ENCODE data around the gene AP3B1. TPM values are rescaled to one million over a fixed set of nuclear protein-coding genes. Genes with fewer than 3 reads are reported as not detected.

The AP3B1 gene
- total RNA-seq, result 49.3 TPM
- 53.2 TPM for polyA plus RNA-seq (ENCODE audit: insufficient read depth, low read depth, low replicate concordance)
- long read RNA-seq, donor 1, partial matches to known transcripts, result 0 of 5 reads
- long read RNA-seq, donor 1, other reads (novel, unspliced or antisense), result 0 of 5 reads
- long read RNA-seq, donor 2, partial matches to known transcripts, result 0 of 1 reads
- long read RNA-seq, donor 2, other reads (novel, unspliced or antisense), result 0 of 1 reads
- long read RNA-seq, donor 3, full-length matches to known transcripts, result 3 of 21 reads
- long read RNA-seq, donor 3, partial matches to known transcripts, result 18 of 21 reads
- long read RNA-seq, donor 3, other reads (novel, unspliced or antisense), result 0 of 21 reads
- long read RNA-seq, donor 4, full-length matches to known transcripts, result 3 of 3 reads
- long read RNA-seq, donor 4, partial matches to known transcripts, result 0 of 3 reads
- long read RNA-seq, donor 4, other reads (novel, unspliced or antisense), result 0 of 3 reads
- long read RNA-seq, donor 5, full-length matches to known transcripts, result 1 of 1 reads
- long read RNA-seq, donor 5, partial matches to known transcripts, result 0 of 1 reads
- long read RNA-seq, donor 5, other reads (novel, unspliced or antisense), result 0 of 1 reads
- long read RNA-seq, donor 6, full-length matches to known transcripts, result 5 of 5 reads
- long read RNA-seq, donor 6, partial matches to known transcripts, result 0 of 5 reads
- long read RNA-seq, donor 6, other reads (novel, unspliced or antisense), result 0 of 5 reads
- long read RNA-seq, donor 7, full-length matches to known transcripts, result 5 of 32 reads
- long read RNA-seq, donor 7, partial matches to known transcripts, result 27 of 32 reads
- long read RNA-seq, donor 7, other reads (novel, unspliced or antisense), result 0 of 32 reads
- long read RNA-seq, donor 8, full-length matches to known transcripts, result 7 of 12 reads
- long read RNA-seq, donor 8, partial matches to known transcripts, result 5 of 12 reads
- long read RNA-seq, donor 8, other reads (novel, unspliced or antisense), result 0 of 12 reads
- long read RNA-seq, donor 9, result 0 reads
- long read RNA-seq, donor 10, partial matches to known transcripts, result 6 of 10 reads
- long read RNA-seq, donor 10, other reads (novel, unspliced or antisense), result 0 of 10 reads

- peak within 1 kb of the TSS; percentile 74 to 81 for H3K27ac ChIP-seq (ENCODE audit: low read depth in 2 of 2, low read length in 2 of 2)
- no peak for TF ChIP-seq CTCF (IDR thresholded peaks at IDR 0.05; ENCODE audit: borderline replicate concordance, extremely low read depth, insufficient read depth)
- intact Hi-C loops (cut with DNase I), result no loop called here
- DNase-seq (peak; percentile 99 to 100 (median 99)), FAIRE-seq (peak; percentile 29)
- no peaks in the 10 kb centered on the region for H3K9me3 ChIP-seq (ENCODE audit: control insufficient read depth in 2 of 3, insufficient read depth in 1 of 3, low read length in 3 of 3)
- H3K9ac ChIP-seq (ENCODE audit: low read length in 3 of 3), result peak within 1 kb of the TSS; percentile 81 to 96 (median 92)
- H3K4me1 ChIP-seq (ENCODE audit: control insufficient read depth in 2 of 3, insufficient read depth in 2 of 3, low read depth in 1 of 3, low read length in 3 of 3), result peaks cover 0 to 5% (median 0%) of the 10 kb centered on the region in 3 donors
- no peaks in the 10 kb centered on the region for H3K27me3 ChIP-seq (ENCODE audit: control insufficient read depth, insufficient read depth, low read length)
- H3K4me3 ChIP-seq (ENCODE audit: low read length in 3 of 3), result peak within 1 kb of the TSS; percentile 89 to 97 (median 96)
- no peaks in the 10 kb centered on the region for H3K36me3 ChIP-seq (ENCODE audit: control insufficient read depth in 2 of 3, insufficient read depth in 3 of 3, low read length in 3 of 3)
Observed at GRCh38 chr5:78294248-78295034, at the start of gene AP3B1. Gene AP3B1, minus strand, starts transcription at chr5:78294698. Its CDS starts 119 bp downstream, at chr5:78294579.

DNA sequence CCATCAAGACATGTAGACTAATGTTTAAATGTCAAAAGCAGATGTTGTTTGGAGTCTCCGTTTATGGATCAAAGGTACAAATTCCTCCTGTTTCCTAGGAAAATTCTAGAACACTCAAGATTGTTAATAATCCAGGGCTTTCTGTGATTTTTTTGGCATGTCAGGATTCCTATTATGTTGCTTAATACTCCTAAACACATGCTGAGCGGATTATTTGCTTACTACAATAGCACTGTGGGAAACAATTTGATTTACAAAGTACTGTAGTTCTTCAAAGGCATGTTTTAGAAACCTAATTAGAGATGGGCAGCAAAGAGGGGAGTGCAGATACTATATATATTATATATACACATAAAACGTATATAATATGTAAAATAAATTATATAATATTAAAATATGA lies 46.9 kb upstream of the AP3B1 start:
- Histone ChIP-seq H3K4me3 (ENCODE audit: low read length in 3 of 3) (no peak overlapping the region), H3K36me3 (ENCODE audit: control insufficient read depth in 2 of 3, insufficient read depth in 3 of 3, low read length in 3 of 3) (no peaks in the 10 kb centered on the region), H3K9ac (ENCODE audit: low read length in 3 of 3) (no peak overlapping the region), H3K27me3 (ENCODE audit: control insufficient read depth, insufficient read depth, low read length) (no peaks in the 10 kb centered on the region), H3K27ac (ENCODE audit: low read depth in 2 of 2, low read length in 2 of 2) (no peak overlapping the region), H3K4me1 (ENCODE audit: control insufficient read depth in 2 of 3, insufficient read depth in 2 of 3, low read depth in 1 of 3, low read length in 3 of 3) (no peaks in the 10 kb centered on the region), H3K9me3 (ENCODE audit: control insufficient read depth in 2 of 3, insufficient read depth in 1 of 3, low read length in 3 of 3) (peaks cover 0 to 4% (median 0%) of the 10 kb centered on the region in 3 donors)
- TF ChIP-seq CTCF (IDR thresholded peaks at IDR 0.05; ENCODE audit: borderline replicate concordance, extremely low read depth, insufficient read depth), result no peak
- DNase-seq (no peak), FAIRE-seq (no peak)
- intact Hi-C loops (cut with DNase I), result no loop called here

GRCh38 chr5:78339617-78340436 lies 45.3 kb upstream of the AP3B1 start:
- Histone ChIP-seq H3K4me3 (ENCODE audit: low read length in 3 of 3) (no peak overlapping the region), H3K27ac (ENCODE audit: low read depth in 2 of 2, low read length in 2 of 2) (no peak overlapping the region), H3K9me3 (ENCODE audit: control insufficient read depth in 2 of 3, insufficient read depth in 1 of 3, low read length in 3 of 3) (peaks cover 0 to 4% (median 0%) of the 10 kb centered on the region in 3 donors), H3K27me3 (ENCODE audit: control insufficient read depth, insufficient read depth, low read length) (no peaks in the 10 kb centered on the region), H3K36me3 (ENCODE audit: control insufficient read depth in 2 of 3, insufficient read depth in 3 of 3, low read length in 3 of 3) (no peaks in the 10 kb centered on the region), H3K4me1 (ENCODE audit: control insufficient read depth in 2 of 3, insufficient read depth in 2 of 3, low read depth in 1 of 3, low read length in 3 of 3) (no peaks in the 10 kb centered on the region), H3K9ac (ENCODE audit: low read length in 3 of 3) (no peak overlapping the region)
- intact Hi-C loops (cut with DNase I), result no loop called here
- FAIRE-seq, result no peak
- no peak for TF ChIP-seq CTCF (IDR thresholded peaks at IDR 0.05; ENCODE audit: borderline replicate concordance, extremely low read depth, insufficient read depth)
- DNase-seq, result no peak
